ENCODE results near the gene FGFR1OP2.

The FGFR1OP2 gene

DNA sequence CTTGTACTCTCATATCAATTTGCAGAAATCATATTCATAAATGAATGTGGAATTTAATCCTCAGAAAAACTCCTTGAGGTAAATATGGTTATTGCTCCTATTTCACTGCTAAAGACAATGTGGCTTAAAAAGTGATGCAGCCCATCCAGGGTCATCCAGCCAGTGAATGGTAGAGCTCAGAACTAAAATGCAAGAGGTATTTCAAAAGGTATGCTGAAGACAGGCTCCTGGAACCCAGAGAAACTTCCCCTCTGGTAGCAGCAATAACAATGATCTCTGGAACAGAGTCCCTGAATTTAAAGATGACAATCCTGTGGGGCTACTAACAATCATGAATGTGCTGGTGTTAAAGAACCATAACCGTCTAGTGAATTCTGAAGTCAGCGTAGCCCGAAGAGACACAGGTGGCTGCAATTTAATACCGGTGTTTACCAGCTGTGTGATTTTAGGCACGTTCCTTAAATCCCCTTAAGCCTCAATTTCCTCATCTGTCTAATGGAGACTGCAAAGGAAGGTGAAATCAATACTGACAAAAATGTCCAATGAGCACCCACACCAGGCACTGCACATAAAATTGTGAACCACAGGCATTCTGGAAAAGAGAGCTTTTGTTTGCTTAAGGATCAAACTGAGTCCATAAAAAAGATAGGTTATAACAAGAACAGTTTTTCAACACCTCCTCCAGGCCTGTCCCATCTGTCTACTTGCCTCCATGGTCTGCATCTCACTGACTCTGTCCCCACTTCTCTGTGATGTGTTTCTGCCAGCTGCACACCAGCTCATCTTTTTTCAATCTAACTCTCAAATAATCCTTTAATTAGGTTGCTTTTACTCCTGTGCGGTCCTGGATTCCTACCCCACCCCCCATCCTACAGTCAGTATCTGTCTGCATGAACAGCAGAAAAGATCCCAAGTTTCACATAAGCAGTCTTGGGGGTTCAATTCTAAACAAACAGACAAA lies 65.4 kb downstream of the FGFR1OP2 start:
- no peak for DNase-seq (ENCODE audit: low read depth)

DNA sequence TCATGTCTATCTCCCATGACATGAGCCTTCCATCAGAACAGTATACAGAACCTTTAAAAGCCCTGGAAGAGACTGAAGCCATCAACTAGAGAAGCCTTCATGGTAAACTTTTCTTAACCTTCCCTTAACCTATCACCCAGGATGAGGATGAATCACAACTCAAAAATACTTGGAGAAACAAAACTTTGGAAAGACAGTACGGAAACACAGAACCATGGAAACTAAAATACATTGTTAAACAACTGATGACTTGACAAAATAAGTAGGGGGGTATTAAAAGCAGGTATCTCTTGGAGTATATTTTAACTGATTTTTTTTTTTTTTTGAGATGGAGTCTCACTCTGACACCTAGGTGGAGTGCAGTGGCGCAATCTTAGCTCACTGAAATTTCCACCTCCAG lies 67.2 kb downstream of the FGFR1OP2 start:
- no peak for DNase-seq (ENCODE audit: low read depth)

DNA sequence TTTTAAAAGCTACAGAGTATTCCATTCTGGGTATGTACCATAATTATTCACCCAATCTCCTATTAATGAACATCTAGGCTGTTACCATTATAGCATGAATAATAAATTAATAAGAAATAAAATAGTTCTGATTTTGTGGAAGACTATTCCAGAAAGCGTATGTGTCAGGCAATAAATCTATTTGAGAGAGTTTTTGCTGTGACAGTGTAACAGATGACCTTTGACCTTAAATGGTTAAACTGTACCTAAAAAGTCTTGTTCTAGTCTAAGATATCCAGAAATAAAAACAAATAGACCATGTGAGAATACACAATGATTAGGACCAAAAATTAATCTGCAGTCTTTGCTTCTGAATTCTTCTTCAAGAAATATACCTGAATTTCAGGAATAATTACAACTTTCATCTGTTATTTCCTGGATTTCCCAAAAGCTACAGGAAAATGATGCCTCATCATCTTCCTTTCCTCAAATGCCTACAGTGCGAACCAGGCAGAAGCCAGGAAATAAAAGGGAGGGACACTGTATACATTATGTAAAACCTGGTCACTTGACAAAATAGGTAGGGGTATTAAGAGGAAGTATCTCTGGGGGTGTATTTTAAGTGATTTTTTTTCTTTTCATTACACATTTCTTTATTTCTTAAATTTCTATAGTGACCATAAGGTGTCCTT lies 68.7 kb downstream of the FGFR1OP2 start:
- no peak for DNase-seq (ENCODE audit: low read depth)

GRCh38 chr12:27008081-27008480 lies 69.8 kb downstream of the FGFR1OP2 start:
- DNase-seq (ENCODE audit: low read depth): no peak

DNA sequence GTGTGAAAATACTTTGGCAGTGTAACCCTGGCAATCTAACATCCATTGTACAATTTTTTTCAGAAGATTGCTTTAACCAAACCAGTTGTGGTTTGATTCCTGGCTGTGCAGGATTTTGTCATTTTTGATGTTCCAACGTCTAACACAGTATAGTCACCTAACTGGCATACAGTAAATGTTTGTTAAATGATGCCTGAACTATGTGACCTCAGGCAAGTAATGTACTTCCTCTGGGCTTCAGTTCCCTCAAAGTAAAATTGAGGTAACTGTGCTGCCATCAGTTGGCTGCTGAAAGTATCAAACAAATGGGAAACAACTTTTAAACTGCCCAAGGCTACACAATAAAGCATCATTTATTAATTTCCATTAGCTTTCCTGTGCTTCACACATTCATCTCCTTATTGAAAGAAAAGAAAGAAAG lies 71.6 kb downstream of the FGFR1OP2 start:
- DNase-seq (ENCODE audit: low read depth): no peak

DNA sequence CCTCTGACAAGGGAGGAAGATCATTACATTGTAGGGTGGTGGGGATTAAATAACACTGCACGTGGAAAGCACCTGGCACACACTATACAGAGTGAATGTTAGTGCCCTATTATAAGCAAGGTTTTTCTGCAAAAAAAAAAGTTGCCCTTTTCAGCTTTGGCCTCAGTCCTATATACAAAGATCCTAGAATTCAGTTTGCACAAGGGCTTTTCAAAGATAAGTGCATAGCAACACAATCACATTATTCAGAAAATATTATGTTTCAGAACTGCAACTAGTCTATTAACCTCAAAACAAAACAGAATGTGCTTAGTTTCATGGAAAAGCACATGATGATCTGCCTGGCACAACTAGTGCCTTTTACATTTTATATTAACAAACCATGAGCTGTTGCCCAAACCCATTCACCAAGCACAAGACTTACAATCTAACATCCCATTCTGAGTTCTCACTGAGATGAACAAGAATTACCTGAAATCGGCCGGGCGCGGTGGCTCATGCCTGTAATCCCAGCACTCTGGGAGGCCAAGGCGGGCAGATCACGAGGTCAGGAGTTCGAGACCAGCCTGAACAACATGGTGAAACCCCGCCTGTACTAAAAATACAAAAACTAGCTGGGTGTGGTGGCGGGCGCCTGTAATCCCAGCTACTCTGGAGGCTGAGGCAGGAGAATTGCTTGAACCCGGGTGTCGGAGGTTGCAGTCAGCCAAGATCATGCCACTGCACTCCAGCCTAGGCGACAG lies 74.1 kb downstream of the FGFR1OP2 start:
- DNase-seq (ENCODE audit: low read depth): no peak

DNA sequence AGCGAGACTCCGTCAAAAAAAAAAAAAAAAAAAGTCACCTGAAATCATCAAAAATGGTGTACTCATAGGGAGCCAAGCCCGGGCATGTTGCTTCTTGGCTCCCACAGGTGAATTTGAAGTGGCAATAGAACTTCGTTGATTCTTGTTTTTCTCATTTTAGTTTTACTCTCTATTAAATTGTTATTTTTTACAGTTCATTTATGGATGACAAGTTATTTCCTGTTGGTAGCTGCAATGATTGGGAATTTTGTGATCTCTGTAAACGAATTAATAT lies 74.6 kb downstream of the FGFR1OP2 start:
- no peak for DNase-seq (ENCODE audit: low read depth)

DNA sequence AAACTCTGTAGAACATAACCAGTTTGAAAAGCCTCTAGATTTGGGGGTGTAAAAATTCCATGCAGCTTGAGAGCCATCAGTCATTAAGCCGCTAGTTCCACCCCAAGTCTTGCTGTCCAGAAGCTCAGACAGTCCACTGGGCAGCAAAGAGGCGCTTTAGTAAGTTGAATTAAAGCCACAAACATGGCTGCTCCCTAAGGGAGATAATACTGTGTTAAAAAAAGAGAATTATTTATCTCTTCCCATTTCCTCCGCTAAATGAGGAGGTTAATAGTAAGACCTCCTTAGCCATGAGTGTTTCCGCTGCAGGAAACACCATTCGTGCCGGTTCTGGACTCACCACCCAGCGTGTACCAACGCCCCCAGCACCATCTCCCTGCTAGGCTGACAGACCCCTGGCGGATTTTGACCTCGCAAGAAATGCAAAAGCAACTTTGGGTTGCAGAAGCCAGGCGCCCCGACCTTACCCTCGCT lies 75.4 kb downstream of the FGFR1OP2 start:
- peak; percentile 5 for DNase-seq (ENCODE audit: low read depth)

GRCh38 chr12:27014085-27014858 lies 76.0 kb downstream of the FGFR1OP2 start, which contains the start of gene TM7SF3:
TSS of gene TM7SF3 (minus strand) at chr12:27014384. CDS start at chr12:27014168, 216 bp downstream.
- peak; percentile 88 for DNase-seq (ENCODE audit: low read depth)

GRCh38 chr12:27014859-27015729 lies 76.8 kb downstream of the FGFR1OP2 start:
- DNase-seq (ENCODE audit: low read depth): no peak

- DNase-seq (ENCODE audit: low read depth): no peak
Measured at GRCh38 chr12:27015730-27016076, 77.4 kb downstream of the FGFR1OP2 start.
